WTC11 (cell line): ENCODE data around the gene DNAH9. TPM values are rescaled to one million over a fixed set of nuclear protein-coding genes. Genes with fewer than 3 reads are reported as not detected.

Source experiments
- ATAC-seq: fragments of 200-7000 bp; cut with Tn5 transposase; 2 replicates; pipeline ENCODE4 v1.10.0; 2021; ENCODE audit warnings: mild to moderate bottlenecking, moderate library complexity
- CTCF ChIA-PET: fragments of 300-600 bp; sonication (Branson Sonifier 250); formaldehyde crosslinking; loops from one replicate; lab custom pipeline; 2021; ENCODE audit warnings: antibody characterized with exemption; lab: Charles Lee
- POLR2A ChIA-PET: fragments of 350-600 bp; sonication (Branson Sonifier 250); formaldehyde crosslinking; loops from one replicate; lab custom pipeline; 2021; ENCODE audit warnings: antibody characterized with exemption; lab: Charles Lee
- DNase-seq: peaks from one replicate; pipeline ENCODE4 v3.0.0; 2021; ENCODE audit warnings: low spot score
- H3K27ac Mint-ChIP-seq: 2 replicates; pipeline ENCODE4 v1.8.0; 2021; ENCODE audit warnings: mixed read lengths
- H3K27me3 Mint-ChIP-seq: 2 replicates; pipeline ENCODE4 v1.8.0; 2021; ENCODE audit warnings: low read depth, mild to moderate bottlenecking, moderate library complexity, mixed read lengths
- H3K36me3 Mint-ChIP-seq: 2 replicates; pipeline ENCODE4 v1.8.0; 2021; ENCODE audit warnings: mixed read lengths
- H3K4me1 Mint-ChIP-seq: 2 replicates; pipeline ENCODE4 v1.8.0; 2022; ENCODE audit warnings: mixed read lengths
- H3K4me3 Mint-ChIP-seq: 2 replicates; pipeline ENCODE4 v1.8.0; 2021; ENCODE audit warnings: mild to moderate bottlenecking, moderate library complexity, mixed read lengths
- H3K9me3 Mint-ChIP-seq: 2 replicates; pipeline ENCODE4 v1.8.0; 2021; ENCODE audit warnings: mixed read lengths
- EMX1 ChIP-seq: fragments of 250-450 bp; sonication (Bioruptor Pico); IDR thresholded peaks from 2 replicates; pipeline ENCODE4 v1.8.0; 2021; ENCODE audit warnings: mild to moderate bottlenecking
- FOXK1 ChIP-seq: sonication (generic); formaldehyde crosslinking; IDR thresholded peaks from 2 replicates; pipeline ENCODE4 v1.8.0; 2022; ENCODE audit warnings: mild to moderate bottlenecking, moderate library complexity, missing genetic modification reagents
- FOXP1 ChIP-seq: sonication (generic); formaldehyde crosslinking; IDR thresholded peaks from 2 replicates; pipeline ENCODE4 v1.8.0; 2022; ENCODE audit warnings: missing genetic modification reagents, mild to moderate bottlenecking, moderate library complexity, borderline replicate concordance
- GRHL2 ChIP-seq: fragments of 250-450 bp; sonication (Bioruptor Pico); IDR thresholded peaks from 2 replicates; pipeline ENCODE4 v1.8.0; 2022; ENCODE audit warnings: mild to moderate bottlenecking, moderate library complexity; ENCODE audit not compliant: insufficient replicate concordance, severe bottlenecking
- HMGA2 ChIP-seq: fragments of 250-450 bp; sonication (Bioruptor Pico); IDR thresholded peaks from 2 replicates; pipeline ENCODE4 v1.4.0; 2021; ENCODE audit warnings: mild to moderate bottlenecking, moderate library complexity
- NFYB ChIP-seq: sonication (generic); formaldehyde crosslinking; conservative IDR thresholded peaks from 2 replicates; pipeline ENCODE4 v1.8.0; 2022; ENCODE audit warnings: low read depth, missing genetic modification reagents
- NR2C2 ChIP-seq: sonication (generic); formaldehyde crosslinking; IDR thresholded peaks from 2 replicates; pipeline ENCODE4 v1.8.0; 2022; ENCODE audit warnings: mild to moderate bottlenecking, missing genetic modification reagents
- NR3C1 ChIP-seq: sonication (generic); formaldehyde crosslinking; conservative IDR thresholded peaks from 2 replicates; pipeline ENCODE4 v1.8.1; 2023; ENCODE audit warnings: low read depth, mild to moderate bottlenecking, missing genetic modification reagents
- RORB ChIP-seq: fragments of 250-450 bp; sonication (Bioruptor Pico); IDR thresholded peaks from 2 replicates; pipeline ENCODE4 v1.9.0; 2021; ENCODE audit warnings: mild to moderate bottlenecking
- SMAD3 ChIP-seq: sonication (generic); formaldehyde crosslinking; IDR thresholded peaks from 2 replicates; pipeline ENCODE4 v1.8.0; 2022; ENCODE audit warnings: missing genetic modification reagents, mild to moderate bottlenecking, borderline replicate concordance
- TEAD4 ChIP-seq: sonication (generic); formaldehyde crosslinking; IDR thresholded peaks from 2 replicates; pipeline ENCODE4 v1.8.0; 2022; ENCODE audit warnings: mild to moderate bottlenecking, missing genetic modification reagents
- ZBTB21 ChIP-seq: sonication (generic); formaldehyde crosslinking; IDR thresholded peaks from 2 replicates; pipeline ENCODE4 v1.8.1; 2023; ENCODE audit warnings: mild to moderate bottlenecking, missing genetic modification reagents, borderline replicate concordance
- ZNF232 ChIP-seq: sonication (generic); formaldehyde crosslinking; IDR thresholded peaks from 2 replicates; pipeline ENCODE4 v1.8.0; 2022; ENCODE audit warnings: mild to moderate bottlenecking, missing genetic modification reagents
- ZNF317 ChIP-seq: sonication (generic); formaldehyde crosslinking; IDR thresholded peaks from 2 replicates; pipeline ENCODE4 v1.8.1; 2023; ENCODE audit warnings: low read depth, mild to moderate bottlenecking, moderate library complexity, missing genetic modification reagents, borderline replicate concordance
- total RNA-seq: library from RNA; stranded (reverse); gene quantifications from 3 replicates; pipeline ENCODE4 v1.2.3, GENCODE V29; 2021
- TF ChIP-seq, protein P1 (sequence below): sonication (generic); formaldehyde crosslinking; IDR thresholded peaks from 2 replicates; pipeline ENCODE4 v1.8.1; 2022; ENCODE audit warnings: missing genetic modification reagents, borderline replicate concordance
- TF ChIP-seq, protein P2 (sequence below): fragments of 200-600 bp; IDR thresholded peaks from 2 replicates; pipeline ENCODE4 v1.8.0; 2022; ENCODE audit warnings: antibody characterized with exemption
- TF ChIP-seq, protein P3 (sequence below): sonication (generic); formaldehyde crosslinking; IDR thresholded peaks from 2 replicates; pipeline ENCODE4 v1.8.0; 2023; ENCODE audit warnings: mild to moderate bottlenecking, missing genetic modification reagents
- TF ChIP-seq, protein P4 (sequence below): sonication (generic); formaldehyde crosslinking; IDR thresholded peaks from 2 replicates; pipeline ENCODE4 v1.8.0; 2022; ENCODE audit warnings: mild to moderate bottlenecking, missing genetic modification reagents
- TF ChIP-seq, protein P5 (sequence below): sonication (generic); formaldehyde crosslinking; IDR thresholded peaks from 2 replicates; pipeline ENCODE4 v1.8.0; 2022; ENCODE audit warnings: mild to moderate bottlenecking, missing genetic modification reagents
- TF ChIP-seq, protein P6 (sequence below): fragments of 250-450 bp; sonication (Bioruptor Pico); IDR thresholded peaks from 2 replicates; pipeline ENCODE4 v1.9.0; 2021; ENCODE audit warnings: moderate library complexity, mild to moderate bottlenecking, inconsistent platforms, borderline replicate concordance
- TF ChIP-seq, protein P7 (sequence below): sonication (generic); formaldehyde crosslinking; IDR thresholded peaks from 2 replicates; pipeline ENCODE4 v1.8.1; 2023; ENCODE audit warnings: mild to moderate bottlenecking, missing genetic modification reagents, borderline replicate concordance

The DNAH9 gene
- total RNA-seq, 1 experiment from 2014 or later = 0.31 TPM

DNA sequence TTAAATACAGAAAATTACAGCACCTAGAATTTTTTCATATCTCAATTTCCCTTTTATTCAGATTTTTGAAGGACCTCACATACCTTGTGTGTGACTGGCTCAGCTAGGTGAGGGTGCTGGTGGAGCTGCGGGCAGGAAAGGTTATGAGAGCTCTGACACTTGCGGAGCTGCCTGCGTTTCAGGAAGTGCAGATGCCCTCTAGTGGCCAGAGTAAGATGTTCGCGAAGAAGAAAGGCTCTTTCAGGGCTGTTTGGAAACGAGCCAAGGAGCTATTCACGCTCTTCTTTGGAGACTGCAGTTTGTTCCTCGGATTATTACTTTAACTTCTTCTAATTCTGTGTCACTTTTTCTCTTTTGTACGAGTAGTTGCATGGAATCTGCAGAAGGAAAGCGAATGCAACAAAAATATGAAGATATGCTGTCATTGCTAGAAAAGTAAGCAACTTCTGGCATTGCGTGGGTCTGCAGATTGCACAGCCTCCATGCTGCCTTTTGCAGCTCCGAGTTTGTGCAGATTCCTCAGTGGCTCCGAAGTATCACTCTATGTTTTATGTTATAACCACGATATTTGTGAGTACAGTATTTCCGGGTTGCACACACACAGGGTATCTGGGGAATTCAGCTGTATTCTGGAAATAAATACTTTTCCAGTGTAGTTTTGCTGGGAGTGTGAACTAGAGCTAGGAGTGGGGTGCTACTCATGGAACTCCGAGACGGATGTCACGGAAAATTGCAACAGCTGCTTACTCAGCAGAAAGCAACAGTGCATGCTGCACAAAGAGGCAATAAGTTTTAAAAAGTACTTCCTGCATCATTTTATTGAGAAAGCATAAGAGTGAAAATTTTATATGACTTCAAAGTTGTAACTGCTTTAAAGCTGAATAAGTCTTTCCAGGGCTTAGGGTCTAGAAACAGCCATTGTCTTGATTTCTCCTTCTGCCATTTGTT lies 46.3 kb downstream of the DNAH9 start:
- ChIA-PET CTCF (interaction anchor here (0.5 to 2.5 kb wide), 53 partner anchors 9 to 914 kb away, joined by 3 to 24 read pairs (median 4); partner anchors contain the start of genes DNAH9 and ZNF18), POLR2A (no interaction called here)
- peak; percentile 76 for ATAC-seq
- peak; percentile 56 for DNase-seq
- Mint-ChIP-seq H3K4me1 (no peaks in the 10 kb centered on the region), H3K27me3 (peaks cover 5% of the 10 kb centered on the region), H3K36me3 (peaks cover 21% of the 10 kb centered on the region), H3K4me3 (no peak overlapping the region), H3K9me3 (peaks cover 32% of the 10 kb centered on the region), H3K27ac (no peak overlapping the region)
- TF ChIP-seq, protein P1, sequence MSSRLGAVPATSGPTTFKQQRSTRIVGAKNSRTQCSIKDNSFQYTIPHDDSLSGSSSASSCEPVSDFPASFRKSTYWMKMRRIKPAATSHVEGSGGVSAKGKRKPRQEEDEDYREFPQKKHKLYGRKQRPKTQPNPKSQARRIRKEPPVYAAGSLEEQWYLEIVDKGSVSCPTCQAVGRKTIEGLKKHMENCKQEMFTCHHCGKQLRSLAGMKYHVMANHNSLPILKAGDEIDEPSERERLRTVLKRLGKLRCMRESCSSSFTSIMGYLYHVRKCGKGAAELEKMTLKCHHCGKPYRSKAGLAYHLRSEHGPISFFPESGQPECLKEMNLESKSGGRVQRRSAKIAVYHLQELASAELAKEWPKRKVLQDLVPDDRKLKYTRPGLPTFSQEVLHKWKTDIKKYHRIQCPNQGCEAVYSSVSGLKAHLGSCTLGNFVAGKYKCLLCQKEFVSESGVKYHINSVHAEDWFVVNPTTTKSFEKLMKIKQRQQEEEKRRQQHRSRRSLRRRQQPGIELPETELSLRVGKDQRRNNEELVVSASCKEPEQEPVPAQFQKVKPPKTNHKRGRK (CRISPR knock-in tag) = no peak
- TF ChIP-seq GRHL2 (no peak), FOXK1 (no peak), ZBTB21 (CRISPR knock-in tag) (no peak), ZNF317 (no peak), NFYB (no peak)
- TF ChIP-seq, protein P2, sequence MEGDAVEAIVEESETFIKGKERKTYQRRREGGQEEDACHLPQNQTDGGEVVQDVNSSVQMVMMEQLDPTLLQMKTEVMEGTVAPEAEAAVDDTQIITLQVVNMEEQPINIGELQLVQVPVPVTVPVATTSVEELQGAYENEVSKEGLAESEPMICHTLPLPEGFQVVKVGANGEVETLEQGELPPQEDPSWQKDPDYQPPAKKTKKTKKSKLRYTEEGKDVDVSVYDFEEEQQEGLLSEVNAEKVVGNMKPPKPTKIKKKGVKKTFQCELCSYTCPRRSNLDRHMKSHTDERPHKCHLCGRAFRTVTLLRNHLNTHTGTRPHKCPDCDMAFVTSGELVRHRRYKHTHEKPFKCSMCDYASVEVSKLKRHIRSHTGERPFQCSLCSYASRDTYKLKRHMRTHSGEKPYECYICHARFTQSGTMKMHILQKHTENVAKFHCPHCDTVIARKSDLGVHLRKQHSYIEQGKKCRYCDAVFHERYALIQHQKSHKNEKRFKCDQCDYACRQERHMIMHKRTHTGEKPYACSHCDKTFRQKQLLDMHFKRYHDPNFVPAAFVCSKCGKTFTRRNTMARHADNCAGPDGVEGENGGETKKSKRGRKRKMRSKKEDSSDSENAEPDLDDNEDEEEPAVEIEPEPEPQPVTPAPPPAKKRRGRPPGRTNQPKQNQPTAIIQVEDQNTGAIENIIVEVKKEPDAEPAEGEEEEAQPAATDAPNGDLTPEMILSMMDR = peak; percentile 74
- TF ChIP-seq, protein P3, sequence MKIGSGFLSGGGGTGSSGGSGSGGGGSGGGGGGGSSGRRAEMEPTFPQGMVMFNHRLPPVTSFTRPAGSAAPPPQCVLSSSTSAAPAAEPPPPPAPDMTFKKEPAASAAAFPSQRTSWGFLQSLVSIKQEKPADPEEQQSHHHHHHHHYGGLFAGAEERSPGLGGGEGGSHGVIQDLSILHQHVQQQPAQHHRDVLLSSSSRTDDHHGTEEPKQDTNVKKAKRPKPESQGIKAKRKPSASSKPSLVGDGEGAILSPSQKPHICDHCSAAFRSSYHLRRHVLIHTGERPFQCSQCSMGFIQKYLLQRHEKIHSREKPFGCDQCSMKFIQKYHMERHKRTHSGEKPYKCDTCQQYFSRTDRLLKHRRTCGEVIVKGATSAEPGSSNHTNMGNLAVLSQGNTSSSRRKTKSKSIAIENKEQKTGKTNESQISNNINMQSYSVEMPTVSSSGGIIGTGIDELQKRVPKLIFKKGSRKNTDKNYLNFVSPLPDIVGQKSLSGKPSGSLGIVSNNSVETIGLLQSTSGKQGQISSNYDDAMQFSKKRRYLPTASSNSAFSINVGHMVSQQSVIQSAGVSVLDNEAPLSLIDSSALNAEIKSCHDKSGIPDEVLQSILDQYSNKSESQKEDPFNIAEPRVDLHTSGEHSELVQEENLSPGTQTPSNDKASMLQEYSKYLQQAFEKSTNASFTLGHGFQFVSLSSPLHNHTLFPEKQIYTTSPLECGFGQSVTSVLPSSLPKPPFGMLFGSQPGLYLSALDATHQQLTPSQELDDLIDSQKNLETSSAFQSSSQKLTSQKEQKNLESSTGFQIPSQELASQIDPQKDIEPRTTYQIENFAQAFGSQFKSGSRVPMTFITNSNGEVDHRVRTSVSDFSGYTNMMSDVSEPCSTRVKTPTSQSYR = no peak

DNA sequence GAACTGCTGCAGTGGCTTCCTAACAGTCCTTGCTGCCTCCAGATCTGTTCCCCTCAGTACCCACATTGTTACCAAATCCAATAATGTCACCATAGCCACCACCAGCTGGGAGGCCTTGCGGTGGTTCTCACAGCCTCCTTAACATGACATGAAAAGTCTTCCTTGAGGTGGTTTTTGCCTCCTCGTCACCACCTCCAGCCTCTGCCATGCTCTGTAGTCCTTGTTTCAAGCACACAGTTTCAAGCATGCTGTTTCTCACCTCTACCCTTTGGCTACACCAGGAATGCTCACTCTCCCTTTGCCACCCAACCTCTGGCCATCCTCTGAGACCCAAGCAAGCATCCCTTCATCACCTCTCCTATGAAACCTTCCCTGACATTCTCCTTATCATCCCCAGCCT lies 47.2 kb downstream of the DNAH9 start:
- ChIA-PET POLR2A (no interaction called here), CTCF (interaction anchor here (0.7 to 2.5 kb wide), 9 partner anchors 45 to 895 kb away, joined by 3 to 21 read pairs (median 8); partner anchors contain the start of gene ZNF18)
- no peak overlapping the region for H3K27ac Mint-ChIP-seq
- ATAC-seq (no peak), DNase-seq (no peak)
- peaks cover 5% of the 10 kb centered on the region for H3K27me3 Mint-ChIP-seq
- H3K9me3 Mint-ChIP-seq = peaks cover 32% of the 10 kb centered on the region
- H3K36me3 Mint-ChIP-seq = peaks cover 21% of the 10 kb centered on the region
- no peaks in the 10 kb centered on the region for H3K4me1 Mint-ChIP-seq
- TF ChIP-seq FOXP1 (CRISPR knock-in tag) = no peak
- TF ChIP-seq RORB (CRISPR knock-in tag) = no peak
- TF ChIP-seq ZNF232 (CRISPR knock-in tag) = no peak
- TF ChIP-seq, protein P4, sequence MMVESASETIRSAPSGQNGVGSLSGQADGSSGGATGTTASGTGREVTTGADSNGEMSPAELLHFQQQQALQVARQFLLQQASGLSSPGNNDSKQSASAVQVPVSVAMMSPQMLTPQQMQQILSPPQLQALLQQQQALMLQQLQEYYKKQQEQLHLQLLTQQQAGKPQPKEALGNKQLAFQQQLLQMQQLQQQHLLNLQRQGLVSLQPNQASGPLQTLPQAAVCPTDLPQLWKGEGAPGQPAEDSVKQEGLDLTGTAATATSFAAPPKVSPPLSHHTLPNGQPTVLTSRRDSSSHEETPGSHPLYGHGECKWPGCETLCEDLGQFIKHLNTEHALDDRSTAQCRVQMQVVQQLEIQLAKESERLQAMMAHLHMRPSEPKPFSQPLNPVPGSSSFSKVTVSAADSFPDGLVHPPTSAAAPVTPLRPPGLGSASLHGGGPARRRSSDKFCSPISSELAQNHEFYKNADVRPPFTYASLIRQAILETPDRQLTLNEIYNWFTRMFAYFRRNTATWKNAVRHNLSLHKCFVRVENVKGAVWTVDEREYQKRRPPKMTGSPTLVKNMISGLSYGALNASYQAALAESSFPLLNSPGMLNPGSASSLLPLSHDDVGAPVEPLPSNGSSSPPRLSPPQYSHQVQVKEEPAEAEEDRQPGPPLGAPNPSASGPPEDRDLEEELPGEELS (CRISPR knock-in tag) = no peak
- no peak for TF ChIP-seq EMX1
- TF ChIP-seq NR2C2 = no peak
- no peak for TF ChIP-seq SMAD3 (CRISPR knock-in tag)
- TF ChIP-seq NR3C1 = no peak
- TF ChIP-seq, protein P5, sequence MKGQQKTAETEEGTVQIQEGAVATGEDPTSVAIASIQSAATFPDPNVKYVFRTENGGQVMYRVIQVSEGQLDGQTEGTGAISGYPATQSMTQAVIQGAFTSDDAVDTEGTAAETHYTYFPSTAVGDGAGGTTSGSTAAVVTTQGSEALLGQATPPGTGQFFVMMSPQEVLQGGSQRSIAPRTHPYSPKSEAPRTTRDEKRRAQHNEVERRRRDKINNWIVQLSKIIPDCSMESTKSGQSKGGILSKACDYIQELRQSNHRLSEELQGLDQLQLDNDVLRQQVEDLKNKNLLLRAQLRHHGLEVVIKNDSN (CRISPR knock-in tag) = no peak
- TF ChIP-seq, protein P6, sequence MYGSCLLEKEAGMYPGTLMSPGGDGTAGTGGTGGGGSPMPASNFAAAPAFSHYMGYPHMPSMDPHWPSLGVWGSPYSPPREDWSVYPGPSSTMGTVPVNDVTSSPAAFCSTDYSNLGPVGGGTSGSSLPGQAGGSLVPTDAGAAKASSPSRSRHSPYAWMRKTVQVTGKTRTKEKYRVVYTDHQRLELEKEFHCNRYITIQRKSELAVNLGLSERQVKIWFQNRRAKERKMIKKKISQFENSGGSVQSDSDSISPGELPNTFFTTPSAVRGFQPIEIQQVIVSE = no peak
- no peak for TF ChIP-seq TEAD4
- TF ChIP-seq, protein P7, sequence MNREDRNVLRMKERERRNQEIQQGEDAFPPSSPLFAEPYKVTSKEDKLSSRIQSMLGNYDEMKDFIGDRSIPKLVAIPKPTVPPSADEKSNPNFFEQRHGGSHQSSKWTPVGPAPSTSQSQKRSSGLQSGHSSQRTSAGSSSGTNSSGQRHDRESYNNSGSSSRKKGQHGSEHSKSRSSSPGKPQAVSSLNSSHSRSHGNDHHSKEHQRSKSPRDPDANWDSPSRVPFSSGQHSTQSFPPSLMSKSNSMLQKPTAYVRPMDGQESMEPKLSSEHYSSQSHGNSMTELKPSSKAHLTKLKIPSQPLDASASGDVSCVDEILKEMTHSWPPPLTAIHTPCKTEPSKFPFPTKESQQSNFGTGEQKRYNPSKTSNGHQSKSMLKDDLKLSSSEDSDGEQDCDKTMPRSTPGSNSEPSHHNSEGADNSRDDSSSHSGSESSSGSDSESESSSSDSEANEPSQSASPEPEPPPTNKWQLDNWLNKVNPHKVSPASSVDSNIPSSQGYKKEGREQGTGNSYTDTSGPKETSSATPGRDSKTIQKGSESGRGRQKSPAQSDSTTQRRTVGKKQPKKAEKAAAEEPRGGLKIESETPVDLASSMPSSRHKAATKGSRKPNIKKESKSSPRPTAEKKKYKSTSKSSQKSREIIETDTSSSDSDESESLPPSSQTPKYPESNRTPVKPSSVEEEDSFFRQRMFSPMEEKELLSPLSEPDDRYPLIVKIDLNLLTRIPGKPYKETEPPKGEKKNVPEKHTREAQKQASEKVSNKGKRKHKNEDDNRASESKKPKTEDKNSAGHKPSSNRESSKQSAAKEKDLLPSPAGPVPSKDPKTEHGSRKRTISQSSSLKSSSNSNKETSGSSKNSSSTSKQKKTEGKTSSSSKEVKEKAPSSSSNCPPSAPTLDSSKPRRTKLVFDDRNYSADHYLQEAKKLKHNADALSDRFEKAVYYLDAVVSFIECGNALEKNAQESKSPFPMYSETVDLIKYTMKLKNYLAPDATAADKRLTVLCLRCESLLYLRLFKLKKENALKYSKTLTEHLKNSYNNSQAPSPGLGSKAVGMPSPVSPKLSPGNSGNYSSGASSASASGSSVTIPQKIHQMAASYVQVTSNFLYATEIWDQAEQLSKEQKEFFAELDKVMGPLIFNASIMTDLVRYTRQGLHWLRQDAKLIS (CRISPR knock-in tag) = no peak
- no peak for TF ChIP-seq HMGA2 (CRISPR knock-in tag)
- H3K4me3 Mint-ChIP-seq = no peak overlapping the region
